Measurements from ENCODE around the gene MMP25.
"Not testable (repeated sequence)": the region's sequence is repeated elsewhere in the genome, so short reads cannot be mapped to it uniquely, and the experiment has no call there.

MMP25 gene

DNA sequence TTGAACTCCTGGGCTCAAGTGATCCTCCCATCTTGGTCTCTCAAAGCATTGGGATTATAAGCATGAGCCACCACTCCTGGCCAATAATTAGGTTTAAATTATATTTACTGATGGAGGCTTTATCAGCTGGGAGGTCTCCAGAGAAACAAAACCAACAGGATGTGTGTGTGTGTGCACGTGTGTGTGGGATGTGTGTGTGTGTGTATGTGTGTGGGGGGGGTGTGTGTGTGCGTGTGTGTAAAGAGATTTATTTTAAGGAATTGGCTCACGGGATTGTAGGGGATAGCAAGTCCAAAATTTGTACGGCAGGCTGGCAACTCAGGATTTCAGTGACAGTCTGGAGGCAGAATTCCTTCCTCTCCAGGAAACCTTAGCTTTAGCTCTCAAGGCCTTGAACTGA is 4.6 kb downstream of the MMP25 start:
- Histone ChIP-seq H3K27ac (ENCODE audit: low read depth, low read length) (no peak overlapping the region), H3K9ac (ENCODE audit: low read length) (no peak overlapping the region), H3K36me3 (ENCODE audit: low read length) (no peaks in the 10 kb centered on the region), H3K9me3 (ENCODE audit: insufficient read depth, low read length) (no peaks in the 10 kb centered on the region), H3K79me2 (ENCODE audit: insufficient read depth, low read length) (no peaks in the 10 kb centered on the region), H2AFZ (ENCODE audit: low read depth, low read length, severe bottlenecking) (no peak overlapping the region), H3K9me2 (replicated peaks; ENCODE audit: insufficient read depth, low read length) (no peaks in the 10 kb centered on the region), H4K20me1 (ENCODE audit: low read depth, low read length) (no peaks in the 10 kb centered on the region), H3K27me3 (ENCODE audit: low read length) (no peaks in the 10 kb centered on the region), H3F3A (ENCODE audit: insufficient read depth) (no peaks in the 10 kb centered on the region), H3K4me3 (ENCODE audit: insufficient read depth, low read length, poor library complexity, severe bottlenecking) (no peak overlapping the region), H3K4me2 (ENCODE audit: low read depth, low read length, poor library complexity, severe bottlenecking) (no peak overlapping the region)
- no peak for TF ChIP-seq EZH2phosphoT487 (conservative IDR thresholded peaks at IDR 0.05; ENCODE audit: low read length)
- TF ChIP-seq, protein P1, sequence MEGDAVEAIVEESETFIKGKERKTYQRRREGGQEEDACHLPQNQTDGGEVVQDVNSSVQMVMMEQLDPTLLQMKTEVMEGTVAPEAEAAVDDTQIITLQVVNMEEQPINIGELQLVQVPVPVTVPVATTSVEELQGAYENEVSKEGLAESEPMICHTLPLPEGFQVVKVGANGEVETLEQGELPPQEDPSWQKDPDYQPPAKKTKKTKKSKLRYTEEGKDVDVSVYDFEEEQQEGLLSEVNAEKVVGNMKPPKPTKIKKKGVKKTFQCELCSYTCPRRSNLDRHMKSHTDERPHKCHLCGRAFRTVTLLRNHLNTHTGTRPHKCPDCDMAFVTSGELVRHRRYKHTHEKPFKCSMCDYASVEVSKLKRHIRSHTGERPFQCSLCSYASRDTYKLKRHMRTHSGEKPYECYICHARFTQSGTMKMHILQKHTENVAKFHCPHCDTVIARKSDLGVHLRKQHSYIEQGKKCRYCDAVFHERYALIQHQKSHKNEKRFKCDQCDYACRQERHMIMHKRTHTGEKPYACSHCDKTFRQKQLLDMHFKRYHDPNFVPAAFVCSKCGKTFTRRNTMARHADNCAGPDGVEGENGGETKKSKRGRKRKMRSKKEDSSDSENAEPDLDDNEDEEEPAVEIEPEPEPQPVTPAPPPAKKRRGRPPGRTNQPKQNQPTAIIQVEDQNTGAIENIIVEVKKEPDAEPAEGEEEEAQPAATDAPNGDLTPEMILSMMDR (IDR thresholded peaks at IDR 0.05; ENCODE audit: insufficient read depth, low read length, poor library complexity, severe bottlenecking), result no peak

DNA sequence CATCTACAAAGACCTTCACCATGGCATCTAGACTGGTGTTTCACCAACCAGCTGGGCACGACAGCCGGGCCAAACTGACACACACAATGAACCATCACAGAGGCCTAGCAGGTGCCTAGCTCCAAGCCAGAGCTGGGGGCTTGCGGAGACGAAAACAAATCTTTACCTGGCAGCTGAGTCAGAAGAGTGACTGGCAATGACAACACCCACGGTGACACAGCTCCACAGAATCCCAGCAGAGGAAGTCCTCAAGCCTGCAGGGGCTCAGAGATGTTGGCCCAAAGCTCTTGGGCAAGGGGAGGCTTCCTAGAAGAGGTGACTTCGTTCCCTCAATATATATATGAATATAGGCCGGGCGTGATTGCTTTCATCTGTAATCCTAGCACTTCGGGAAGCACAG is 5.1 kb downstream of the MMP25 start:
- H3K9me3 ChIP-seq (ENCODE audit: insufficient read depth, low read length), result no peaks in the 10 kb centered on the region
- H2AFZ ChIP-seq (ENCODE audit: low read depth, low read length, severe bottlenecking), result no peak overlapping the region
- no peaks in the 10 kb centered on the region for H3K36me3 ChIP-seq (ENCODE audit: low read length)
- no peaks in the 10 kb centered on the region for H3K79me2 ChIP-seq (ENCODE audit: insufficient read depth, low read length)
- H3K4me2 ChIP-seq (ENCODE audit: low read depth, low read length, poor library complexity, severe bottlenecking), result no peak overlapping the region
- H4K20me1 ChIP-seq (ENCODE audit: low read depth, low read length), result no peaks in the 10 kb centered on the region
- no peak overlapping the region for H3K4me3 ChIP-seq (ENCODE audit: insufficient read depth, low read length, poor library complexity, severe bottlenecking)
- no peak overlapping the region for H3K9ac ChIP-seq (ENCODE audit: low read length)
- H3K9me2 ChIP-seq (replicated peaks; ENCODE audit: insufficient read depth, low read length), result no peaks in the 10 kb centered on the region
- no peak for TF ChIP-seq EZH2phosphoT487 (conservative IDR thresholded peaks at IDR 0.05; ENCODE audit: low read length)
- TF ChIP-seq, protein P1 (IDR thresholded peaks at IDR 0.05; ENCODE audit: insufficient read depth, low read length, poor library complexity, severe bottlenecking), result no peak
- no peaks in the 10 kb centered on the region for H3F3A ChIP-seq (ENCODE audit: insufficient read depth)
- H3K27me3 ChIP-seq (ENCODE audit: low read length), result no peaks in the 10 kb centered on the region
- no peak overlapping the region for H3K27ac ChIP-seq (ENCODE audit: low read depth, low read length)

DNA sequence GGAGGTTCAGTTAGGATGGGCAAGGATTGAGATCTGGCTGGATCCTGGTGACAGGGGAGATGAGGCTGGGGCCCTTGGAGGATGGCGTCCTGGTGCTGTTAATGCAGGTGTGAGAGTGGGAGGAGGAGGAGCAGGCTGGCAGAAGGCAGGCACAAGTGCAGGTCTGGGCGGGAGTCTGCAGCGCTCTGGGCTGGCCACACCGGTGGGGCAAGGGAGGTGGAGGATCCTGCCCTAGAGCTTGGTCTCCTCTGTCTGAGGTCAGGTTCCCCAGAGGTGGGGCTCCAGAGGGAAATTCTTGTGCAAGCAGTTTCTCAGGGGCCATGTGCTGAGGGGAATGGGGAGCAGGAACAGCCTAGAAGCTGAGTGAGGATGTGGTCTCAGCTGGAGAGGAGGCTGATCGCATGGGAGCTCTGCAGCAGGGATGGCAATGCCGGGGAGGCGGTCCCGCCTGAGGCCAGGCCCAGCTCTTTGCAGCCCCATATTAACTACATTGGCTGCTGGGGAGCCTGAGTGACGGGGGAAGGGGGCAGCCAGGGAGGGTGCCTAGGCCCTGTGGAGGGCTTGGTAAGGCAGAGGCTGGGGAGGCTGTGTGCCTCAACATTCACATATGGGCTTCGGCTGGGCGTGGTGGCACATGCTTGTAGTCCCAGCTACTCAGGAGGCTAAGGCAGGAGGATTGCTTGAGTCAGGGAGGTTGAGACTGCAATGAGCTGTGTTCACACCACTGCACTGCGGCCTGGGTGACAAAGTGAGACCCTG is 6.4 kb downstream of the MMP25 start:
- not testable (repeated sequence) for H3K9me2 ChIP-seq (replicated peaks; ENCODE audit: insufficient read depth, low read length); H3K9me3 ChIP-seq (ENCODE audit: insufficient read depth, low read length); H3K4me2 ChIP-seq (ENCODE audit: low read depth, low read length, poor library complexity, severe bottlenecking); H3K9ac ChIP-seq (ENCODE audit: low read length); H4K20me1 ChIP-seq (ENCODE audit: low read depth, low read length); H3K79me2 ChIP-seq (ENCODE audit: insufficient read depth, low read length); H3K27ac ChIP-seq (ENCODE audit: low read depth, low read length); H3F3A ChIP-seq (ENCODE audit: insufficient read depth); H3K27me3 ChIP-seq (ENCODE audit: low read length); H3K4me3 ChIP-seq (ENCODE audit: insufficient read depth, low read length, poor library complexity, severe bottlenecking); H3K36me3 ChIP-seq (ENCODE audit: low read length); H2AFZ ChIP-seq (ENCODE audit: low read depth, low read length, severe bottlenecking)

DNA sequence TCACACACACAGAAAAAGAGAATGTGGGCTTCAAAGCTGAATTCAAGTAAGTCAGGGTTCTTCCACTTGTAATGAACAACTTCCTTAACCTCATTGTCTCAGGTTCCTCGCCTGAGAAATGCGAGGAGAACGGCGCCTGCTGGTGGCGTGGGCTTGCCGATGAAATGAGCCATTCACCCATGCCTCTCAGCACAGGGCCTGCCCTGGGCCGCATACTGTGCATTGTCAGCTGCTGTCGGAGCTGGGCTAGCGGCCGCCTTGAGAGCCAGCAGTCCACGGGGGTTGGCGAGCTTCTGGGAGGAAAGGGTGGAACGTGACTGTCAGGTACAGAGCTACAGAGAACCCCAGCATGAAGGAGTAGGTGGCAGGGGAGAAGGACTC is 7.0 kb downstream of the MMP25 start:
- H3K9me3 ChIP-seq (ENCODE audit: insufficient read depth, low read length); H3K27ac ChIP-seq (ENCODE audit: low read depth, low read length); H3K36me3 ChIP-seq (ENCODE audit: low read length); H3K79me2 ChIP-seq (ENCODE audit: insufficient read depth, low read length); H3K9ac ChIP-seq (ENCODE audit: low read length); H3K9me2 ChIP-seq (replicated peaks; ENCODE audit: insufficient read depth, low read length); H2AFZ ChIP-seq (ENCODE audit: low read depth, low read length, severe bottlenecking); H4K20me1 ChIP-seq (ENCODE audit: low read depth, low read length); H3K4me3 ChIP-seq (ENCODE audit: insufficient read depth, low read length, poor library complexity, severe bottlenecking); H3K27me3 ChIP-seq (ENCODE audit: low read length); H3K4me2 ChIP-seq (ENCODE audit: low read depth, low read length, poor library complexity, severe bottlenecking); H3F3A ChIP-seq (ENCODE audit: insufficient read depth): not testable (repeated sequence)
